ENCODE results near the gene TDRD12.
"Not testable (repeated sequence)": the region's sequence is repeated elsewhere in the genome, so short reads cannot be mapped to it uniquely, and the experiment has no call there.

Gene TDRD12

GRCh38 chr19:32767951-32768679 lies 48.5 kb downstream of the TDRD12 start:
- Histone ChIP-seq H3K4me3 (no peak overlapping the region), H3K4me1 (no peaks in the 10 kb centered on the region), H3K36me3 (no peaks in the 10 kb centered on the region), H3K9me3 (no peaks in the 10 kb centered on the region), H3K27ac (no peak overlapping the region), H3K9ac (no peak overlapping the region), H3K27me3 (no peaks in the 10 kb centered on the region), H3K4me2 (no peak overlapping the region), H4K20me1 (no peaks in the 10 kb centered on the region)
- no peak for TF ChIP-seq Cebpa-rat (IDR thresholded peaks at IDR 0.05)

GRCh38 chr19:32771596-32771995 lies 52.0 kb downstream of the TDRD12 start:
- H3K4me1 ChIP-seq, result no peaks in the 10 kb centered on the region
- H4K20me1 ChIP-seq, result no peaks in the 10 kb centered on the region
- H3K9me3 ChIP-seq, result no peaks in the 10 kb centered on the region
- H3K27ac ChIP-seq, result no peak overlapping the region
- no peak overlapping the region for H3K4me3 ChIP-seq
- no peak overlapping the region for H3K9ac ChIP-seq
- H3K36me3 ChIP-seq, result no peaks in the 10 kb centered on the region
- no peak for TF ChIP-seq Cebpa-rat (IDR thresholded peaks at IDR 0.05)
- no peaks in the 10 kb centered on the region for H3K27me3 ChIP-seq
- no peak overlapping the region for H3K4me2 ChIP-seq

GRCh38 chr19:32773126-32773525 lies 53.6 kb downstream of the TDRD12 start:
- Histone ChIP-seq H3K9ac (no peak overlapping the region), H3K27ac (no peak overlapping the region), H3K9me3 (no peaks in the 10 kb centered on the region), H3K27me3 (no peaks in the 10 kb centered on the region), H3K36me3 (no peaks in the 10 kb centered on the region), H3K4me1 (no peaks in the 10 kb centered on the region), H4K20me1 (no peaks in the 10 kb centered on the region), H3K4me2 (no peak overlapping the region), H3K4me3 (no peak overlapping the region)
- no peak for TF ChIP-seq Cebpa-rat (IDR thresholded peaks at IDR 0.05)

- Histone ChIP-seq H4K20me1 (no peaks in the 10 kb centered on the region), H3K4me3 (no peak overlapping the region), H3K27ac (no peak overlapping the region), H3K4me2 (peak overlapping the region; percentile 18; the same call in 1 of the 2 replicates), H3K4me1 (peaks cover 6% of the 10 kb centered on the region; the same call in 1 of the 2 replicates), H3K9me3 (peaks cover 17% of the 10 kb centered on the region), H3K9ac (no peak overlapping the region), H3K36me3 (no peaks in the 10 kb centered on the region), H3K27me3 (no peaks in the 10 kb centered on the region)
- no peak for TF ChIP-seq Cebpa-rat (IDR thresholded peaks at IDR 0.05)
These were observed 59.5 kb downstream of the TDRD12 start for GRCh38 chr19:32779082-32779481.

- no peaks in the 10 kb centered on the region for H3K36me3 ChIP-seq
- no peaks in the 10 kb centered on the region for H3K27me3 ChIP-seq
- no peak overlapping the region for H3K4me3 ChIP-seq
- no peak overlapping the region for H3K27ac ChIP-seq
- H3K9ac ChIP-seq, result no peak overlapping the region
- no peaks in the 10 kb centered on the region for H4K20me1 ChIP-seq
- peaks cover 6% of the 10 kb centered on the region; the same call in 1 of the 2 replicates for H3K4me1 ChIP-seq
- H3K4me2 ChIP-seq, result no peak overlapping the region
- TF ChIP-seq Cebpa-rat (IDR thresholded peaks at IDR 0.05), result no peak
- peaks cover 17% of the 10 kb centered on the region for H3K9me3 ChIP-seq
These were observed 61.7 kb downstream of the TDRD12 start for GRCh38 chr19:32781280-32781679.

DNA sequence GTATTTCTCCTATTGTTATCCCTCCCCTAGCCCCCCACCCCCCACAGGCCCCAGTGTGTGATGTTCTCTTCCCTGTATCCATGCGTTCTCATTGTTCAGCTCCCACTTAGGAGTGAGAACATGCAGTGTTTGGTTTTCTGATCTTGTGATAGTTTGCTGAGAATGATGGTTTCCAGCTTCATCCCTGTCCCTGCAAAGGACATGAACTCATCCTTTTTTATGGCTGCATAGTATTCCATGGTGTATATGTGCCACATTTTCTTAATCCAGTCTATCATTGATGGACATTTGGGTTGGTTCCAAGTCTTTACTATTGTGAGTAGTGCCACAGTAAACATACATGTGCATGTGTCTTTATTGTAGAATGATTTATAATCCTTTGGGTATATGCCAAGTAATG lies 62.5 kb downstream of the TDRD12 start:
- not testable (repeated sequence) for H3K4me3 ChIP-seq, H3K36me3 ChIP-seq, H3K27ac ChIP-seq, H3K4me2 ChIP-seq, H3K4me1 ChIP-seq, H3K27me3 ChIP-seq, H4K20me1 ChIP-seq, H3K9ac ChIP-seq
- H3K9me3 ChIP-seq, result peaks cover 17% of the 10 kb centered on the region

DNA sequence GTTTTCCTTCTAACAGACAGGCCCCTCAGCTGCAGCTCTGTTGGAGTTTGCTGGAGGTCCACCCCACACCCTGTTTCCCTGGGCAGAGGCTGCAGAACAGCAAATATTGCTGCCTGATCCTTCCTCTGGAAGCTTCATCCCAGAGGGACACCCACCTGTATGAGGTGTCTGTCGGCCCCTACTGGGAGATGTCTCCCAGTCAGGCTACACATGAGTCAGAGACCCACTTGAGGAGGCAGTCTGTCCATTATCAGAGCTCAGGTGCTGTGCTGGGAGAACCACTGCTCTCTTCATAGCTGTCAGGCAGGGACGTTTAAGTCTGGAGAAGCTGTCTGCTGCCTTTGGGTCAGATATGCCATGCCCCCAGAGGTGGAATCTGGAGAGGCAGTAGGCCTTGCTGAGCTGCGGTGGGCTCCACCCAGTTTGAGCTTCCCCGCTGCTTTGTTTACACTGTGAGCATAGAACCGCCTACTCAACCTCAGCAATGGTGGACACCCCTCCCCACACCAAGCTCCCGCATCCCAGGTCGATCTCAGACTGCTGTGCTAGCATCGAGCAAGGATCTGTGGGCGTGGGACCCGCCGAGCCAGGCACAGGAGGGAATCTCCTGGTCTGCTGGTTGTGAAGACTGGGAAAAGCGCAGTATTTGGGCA lies 67.7 kb downstream of the TDRD12 start:
- H3K9ac ChIP-seq, H3K4me2 ChIP-seq, H3K4me3 ChIP-seq, H3K9me3 ChIP-seq, H3K27ac ChIP-seq, H4K20me1 ChIP-seq, H3K36me3 ChIP-seq, H3K27me3 ChIP-seq, H3K4me1 ChIP-seq: not testable (repeated sequence)

DNA sequence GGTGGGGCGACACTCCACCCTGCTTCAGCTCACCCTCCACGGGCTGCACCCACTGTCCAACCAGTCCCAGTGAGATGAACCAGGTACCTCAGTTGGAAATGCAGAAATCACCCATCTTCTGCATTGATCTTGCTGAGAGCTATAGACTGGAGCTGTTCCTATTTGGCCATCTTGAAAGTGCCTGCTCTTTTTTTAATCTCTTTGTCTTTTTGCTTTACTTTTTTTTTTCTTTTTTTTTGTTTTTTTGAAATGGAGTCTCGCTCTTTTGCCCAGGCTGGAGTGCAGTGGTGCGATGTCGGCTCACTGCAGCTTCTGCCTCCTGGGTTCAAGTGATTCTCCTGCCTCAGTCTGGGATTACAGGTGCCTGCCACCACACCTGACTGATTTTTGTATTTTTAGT lies 68.3 kb downstream of the TDRD12 start:
- H3K4me2 ChIP-seq, H3K27ac ChIP-seq, H3K4me3 ChIP-seq, H3K27me3 ChIP-seq, H4K20me1 ChIP-seq, H3K9me3 ChIP-seq, H3K4me1 ChIP-seq, H3K36me3 ChIP-seq, H3K9ac ChIP-seq: not testable (repeated sequence)

- H3K4me1 ChIP-seq, result no peaks in the 10 kb centered on the region
- H4K20me1 ChIP-seq, result no peaks in the 10 kb centered on the region
- no peaks in the 10 kb centered on the region for H3K36me3 ChIP-seq
- no peaks in the 10 kb centered on the region for H3K27me3 ChIP-seq
- no peak overlapping the region for H3K27ac ChIP-seq
- H3K9ac ChIP-seq, result no peak overlapping the region
- H3K9me3 ChIP-seq, result no peaks in the 10 kb centered on the region
- no peak overlapping the region for H3K4me3 ChIP-seq
- no peak for TF ChIP-seq Cebpa-rat (IDR thresholded peaks at IDR 0.05)
- H3K4me2 ChIP-seq, result no peak overlapping the region
These were observed 69.9 kb downstream of the TDRD12 start for GRCh38 chr19:32789429-32789828.

- no peak overlapping the region for H3K4me3 ChIP-seq
- H3K9me3 ChIP-seq, result no peaks in the 10 kb centered on the region
- no peak overlapping the region for H3K4me2 ChIP-seq
- TF ChIP-seq Cebpa-rat (IDR thresholded peaks at IDR 0.05), result no peak
- H3K27ac ChIP-seq, result no peak overlapping the region
- no peak overlapping the region for H3K9ac ChIP-seq
- H3K36me3 ChIP-seq, result no peaks in the 10 kb centered on the region
- no peaks in the 10 kb centered on the region for H3K27me3 ChIP-seq
- no peaks in the 10 kb centered on the region for H4K20me1 ChIP-seq
- H3K4me1 ChIP-seq, result peaks cover 7% of the 10 kb centered on the region
These were observed 78.6 kb downstream of the TDRD12 start for GRCh38 chr19:32798201-32798600.
